Measurements from ENCODE around the gene TAC3. TPM values are rescaled to one million over a fixed set of nuclear protein-coding genes. Genes with fewer than 3 reads are reported as not detected.

Gene TAC3
- total RNA-seq, 4 donors from 2014 or later = not detected

- TF ChIP-seq, protein P1, sequence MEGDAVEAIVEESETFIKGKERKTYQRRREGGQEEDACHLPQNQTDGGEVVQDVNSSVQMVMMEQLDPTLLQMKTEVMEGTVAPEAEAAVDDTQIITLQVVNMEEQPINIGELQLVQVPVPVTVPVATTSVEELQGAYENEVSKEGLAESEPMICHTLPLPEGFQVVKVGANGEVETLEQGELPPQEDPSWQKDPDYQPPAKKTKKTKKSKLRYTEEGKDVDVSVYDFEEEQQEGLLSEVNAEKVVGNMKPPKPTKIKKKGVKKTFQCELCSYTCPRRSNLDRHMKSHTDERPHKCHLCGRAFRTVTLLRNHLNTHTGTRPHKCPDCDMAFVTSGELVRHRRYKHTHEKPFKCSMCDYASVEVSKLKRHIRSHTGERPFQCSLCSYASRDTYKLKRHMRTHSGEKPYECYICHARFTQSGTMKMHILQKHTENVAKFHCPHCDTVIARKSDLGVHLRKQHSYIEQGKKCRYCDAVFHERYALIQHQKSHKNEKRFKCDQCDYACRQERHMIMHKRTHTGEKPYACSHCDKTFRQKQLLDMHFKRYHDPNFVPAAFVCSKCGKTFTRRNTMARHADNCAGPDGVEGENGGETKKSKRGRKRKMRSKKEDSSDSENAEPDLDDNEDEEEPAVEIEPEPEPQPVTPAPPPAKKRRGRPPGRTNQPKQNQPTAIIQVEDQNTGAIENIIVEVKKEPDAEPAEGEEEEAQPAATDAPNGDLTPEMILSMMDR (IDR thresholded peaks at IDR 0.05) = peak in 1 of 6 experiments; percentile 16
- no peak for TF ChIP-seq POLR2A (IDR thresholded peaks at IDR 0.05)
- no peak for DNase-seq
- Histone ChIP-seq H3K36me3 (peaks cover 16 to 29% (median 20%) of the 10 kb centered on the region in 3 donors), H3K4me3 (peak overlapping the region; percentile 87 to 95 (median 89)), H3K4me1 (peaks cover 13 to 37% (median 13%) of the 10 kb centered on the region in 3 donors), H3K27me3 (no peaks in the 10 kb centered on the region), H3K27ac (peak overlapping the region; percentile 71 to 89 (median 85)), H3K9me3 (no peaks in the 10 kb centered on the region)
- intact Hi-C loops (cut with DNase I) = loop anchor here (5.0 kb wide), 1 partner anchor 55 kb away; no protein-coding TSS in a partner anchor
- WGBS, 2 donors = 54 to 55% methylated on average over 9 to 10 of the region's 10 CpGs
These were observed 9.4 kb downstream of the TAC3 start for GRCh38 chr12:57006809-57007475.

- peaks cover 16 to 35% (median 20%) of the 10 kb centered on the region in 3 donors for H3K36me3 ChIP-seq
- WGBS, 2 donors = 0 to 5% methylated on average over 1 to 6 of the region's 94 CpGs
- TF ChIP-seq POLR2A (IDR thresholded peaks at IDR 0.05) = peak in 2 of 4 donors; percentile 19 to 33
- TF ChIP-seq, protein P1 (IDR thresholded peaks at IDR 0.05) = peak in 4 of 6 experiments; percentile 35 to 54 (median 44)
- H3K27ac ChIP-seq = peak within 1 kb of the TSS; percentile 82 to 90 (median 88)
- intact Hi-C loops (cut with DNase I) = loop anchor here (5.0 kb wide), 1 partner anchor 56 kb away; no protein-coding TSS in a partner anchor
- peaks cover 13 to 45% (median 19%) of the 10 kb centered on the region in 3 donors for H3K4me1 ChIP-seq
- H3K27me3 ChIP-seq = no peaks in the 10 kb centered on the region
- H3K4me3 ChIP-seq = peak within 1 kb of the TSS; percentile 87 to 95 (median 89)
- DNase-seq = no peak
- H3K9me3 ChIP-seq = no peaks in the 10 kb centered on the region
These were observed 10.1 kb downstream of the TAC3 start, which contains the start of gene ZBTB39 for GRCh38 chr12:57005980-57006808. TSS of gene ZBTB39 (minus strand) at chr12:57006546. CDS start at chr12:57004917, 1,629 bp downstream.

DNA sequence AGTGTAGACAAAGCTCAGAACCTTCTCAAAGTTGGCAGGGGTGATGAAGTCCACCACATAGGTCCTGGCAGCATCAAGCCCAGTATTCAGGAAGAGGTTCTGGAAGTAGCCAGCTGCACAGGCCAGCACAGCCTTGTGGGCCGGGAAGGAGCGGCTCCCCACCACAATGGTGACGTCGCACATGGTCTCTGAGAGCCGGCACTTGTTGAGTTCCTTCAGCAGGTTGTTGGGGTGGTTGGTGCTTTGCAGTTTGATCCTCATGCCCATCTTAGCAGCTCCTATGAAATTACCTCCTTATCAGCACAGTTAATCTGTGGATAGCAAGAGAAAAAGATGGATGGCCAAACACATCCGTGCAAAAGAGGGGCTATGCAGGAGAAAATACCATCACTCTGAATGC, 11.7 kb downstream of the TAC3 start:
- Histone ChIP-seq H3K9me3 (no peaks in the 10 kb centered on the region), H3K4me1 (peaks cover 13 to 55% (median 19%) of the 10 kb centered on the region in 3 donors), H3K27ac (no peak overlapping the region), H3K27me3 (no peaks in the 10 kb centered on the region), H3K36me3 (peaks cover 16 to 50% (median 20%) of the 10 kb centered on the region in 3 donors), H3K4me3 (no peak overlapping the region)
- DNase-seq = no peak
- no peak for TF ChIP-seq POLR2A (IDR thresholded peaks at IDR 0.05)
- TF ChIP-seq, protein P1 (IDR thresholded peaks at IDR 0.05) = no peak
- 76 to 81% methylated on average over 2 to 6 of the region's 6 CpGs for WGBS, 2 donors
- intact Hi-C loops (cut with DNase I) = loop anchor here (5.0 kb wide), 1 partner anchor 58 kb away; no protein-coding TSS in a partner anchor

- Histone ChIP-seq H3K27ac (no peak overlapping the region), H3K4me3 (no peak overlapping the region), H3K9me3 (no peaks in the 10 kb centered on the region), H3K36me3 (peaks cover 16 to 57% (median 20%) of the 10 kb centered on the region in 3 donors), H3K27me3 (no peaks in the 10 kb centered on the region), H3K4me1 (peaks cover 13 to 56% (median 13%) of the 10 kb centered on the region in 3 donors)
- TF ChIP-seq, protein P1 (IDR thresholded peaks at IDR 0.05) = no peak
- no peak for TF ChIP-seq POLR2A (IDR thresholded peaks at IDR 0.05)
- WGBS, 2 donors = 89 to 98% methylated on average over 10 to 11 of the region's 13 CpGs
- intact Hi-C loops (cut with DNase I) = no loop called here
- DNase-seq = no peak
These were observed 12.9 kb downstream of the TAC3 start for GRCh38 chr12:57003395-57003794.
